Loucy (cell line): ENCODE data around the gene SYT7.

Source experiments
- H2AFZ ChIP-seq: fragments of 200-600 bp; sonication (generic); 2 replicates; pipeline ENCODE4 v1.6.0; 2016; ENCODE audit warnings: antibody characterized with exemption, mild to moderate bottlenecking, low read length, moderate library complexity
- H3F3A ChIP-seq: fragments of 200-600 bp; 2 replicates; pipeline ENCODE4 v1.6.0; 2016; ENCODE audit warnings: antibody characterized with exemption, low read depth, mild to moderate bottlenecking
- H3K27me3 ChIP-seq: fragments of 200-600 bp; sonication (generic); 2 replicates; pipeline ENCODE4 v1.6.1; 2014; ENCODE audit warnings: low read length, mild to moderate bottlenecking; ENCODE audit not compliant: insufficient read depth, poor library complexity, severe bottlenecking
- H3K36me3 ChIP-seq: fragments of 200-600 bp; sonication (generic); 2 replicates; pipeline ENCODE4 v1.6.1; 2016; ENCODE audit warnings: low read length; ENCODE audit not compliant: insufficient read depth
- H3K4me1 ChIP-seq: fragments of 200-600 bp; sonication (generic); 2 replicates; pipeline ENCODE4 v1.5.1; 2014; ENCODE audit warnings: low read length, mild to moderate bottlenecking; ENCODE audit not compliant: insufficient read depth, poor library complexity, severe bottlenecking
- H3K4me2 ChIP-seq: fragments of 200-600 bp; sonication (generic); 2 replicates; pipeline ENCODE4 v1.6.0; 2014; ENCODE audit warnings: antibody characterized with exemption, low read length, low read depth, mild to moderate bottlenecking; ENCODE audit not compliant: poor library complexity, severe bottlenecking
- H3K4me3 ChIP-seq: fragments of 200-600 bp; sonication (generic); 2 replicates; pipeline ENCODE4 v1.5.1; 2014; ENCODE audit warnings: low read length, mild to moderate bottlenecking, mixed read lengths; ENCODE audit not compliant: poor library complexity, severe bottlenecking
- H3K79me2 ChIP-seq: fragments of 200-600 bp; sonication (generic); 2 replicates; pipeline ENCODE4 v1.6.1; 2014; ENCODE audit warnings: low read length; ENCODE audit not compliant: insufficient read depth
- H3K9ac ChIP-seq: fragments of 200-600 bp; sonication (generic); 2 replicates; pipeline ENCODE4 v1.6.0; 2014; ENCODE audit warnings: mild to moderate bottlenecking, low read depth, low read length, moderate library complexity; ENCODE audit not compliant: poor library complexity, severe bottlenecking
- H3K9me2 ChIP-seq: fragments of 200-600 bp; sonication (generic); replicated peaks from 2 replicates; pipeline ENCODE4 v1.6.1; 2016; ENCODE audit warnings: low read depth, low read length, mixed read lengths
- H3K9me3 ChIP-seq: fragments of 200-600 bp; sonication (generic); 2 replicates; pipeline ENCODE4 v1.6.1; 2014; ENCODE audit warnings: mild to moderate bottlenecking, antibody characterized with exemption, low read length, low read depth; ENCODE audit not compliant: insufficient read depth
- H4K20me1 ChIP-seq: fragments of 200-600 bp; sonication (generic); 2 replicates; pipeline ENCODE4 v1.6.0; 2014; ENCODE audit warnings: antibody characterized with exemption, low read length, mild to moderate bottlenecking; ENCODE audit not compliant: insufficient read depth, poor library complexity, severe bottlenecking
- EZH2phosphoT487 ChIP-seq: fragments of 200-600 bp; IDR thresholded peaks from 2 replicates; pipeline ENCODE4 v1.6.1; 2018; ENCODE audit warnings: antibody characterized with exemption, mild to moderate bottlenecking, moderate library complexity, borderline replicate concordance
- TF ChIP-seq, protein P1 (sequence below): fragments of 200-600 bp; sonication (generic); conservative IDR thresholded peaks from 2 replicates; pipeline ENCODE4 v1.5.1; 2014; ENCODE audit warnings: mild to moderate bottlenecking, antibody characterized with exemption, low read length

Gene SYT7

DNA sequence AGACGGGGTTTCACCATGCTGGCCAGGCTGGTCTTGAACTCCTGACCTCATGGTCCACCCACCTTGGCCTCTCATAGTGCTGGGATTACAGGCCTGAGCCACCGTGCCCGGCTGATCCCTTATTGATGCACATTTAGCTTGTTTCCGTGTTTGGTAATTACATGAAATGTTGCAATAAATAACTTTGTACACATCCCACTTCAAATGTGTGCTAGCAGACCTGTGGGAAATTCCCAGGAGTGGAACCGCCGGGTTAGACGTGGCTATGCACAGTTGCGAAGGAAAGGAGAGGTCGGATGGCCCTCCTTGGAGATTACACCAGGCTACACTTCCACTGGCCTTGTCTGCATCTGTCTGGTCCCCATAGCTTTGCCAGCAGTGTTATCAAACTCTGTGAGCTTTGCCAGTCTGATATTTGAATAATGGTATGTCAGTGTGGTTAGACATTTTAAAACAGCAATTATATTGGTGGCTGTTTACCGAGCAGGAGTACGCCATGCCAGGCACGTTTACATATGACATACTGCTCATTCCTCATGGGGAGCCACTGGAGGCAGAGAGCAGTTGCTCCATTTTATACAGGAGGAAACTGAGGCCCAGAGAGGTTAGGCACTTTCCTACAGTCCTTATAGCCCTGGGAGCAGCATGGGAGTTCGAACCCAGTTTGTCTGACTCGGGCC is 27.2 kb upstream of the SYT7 start:
- no peak overlapping the region for H3K9ac ChIP-seq
- H3F3A ChIP-seq, result no peaks in the 10 kb centered on the region
- H2AFZ ChIP-seq, result no peak overlapping the region
- H3K79me2 ChIP-seq, result no peaks in the 10 kb centered on the region
- no peaks in the 10 kb centered on the region for H3K4me1 ChIP-seq
- no peaks in the 10 kb centered on the region for H3K9me3 ChIP-seq
- H3K4me3 ChIP-seq, result no peak overlapping the region
- no peak overlapping the region for H3K4me2 ChIP-seq
- no peaks in the 10 kb centered on the region for H3K9me2 ChIP-seq
- H3K36me3 ChIP-seq, result no peaks in the 10 kb centered on the region
- TF ChIP-seq EZH2phosphoT487, result no peak
- TF ChIP-seq, protein P1, sequence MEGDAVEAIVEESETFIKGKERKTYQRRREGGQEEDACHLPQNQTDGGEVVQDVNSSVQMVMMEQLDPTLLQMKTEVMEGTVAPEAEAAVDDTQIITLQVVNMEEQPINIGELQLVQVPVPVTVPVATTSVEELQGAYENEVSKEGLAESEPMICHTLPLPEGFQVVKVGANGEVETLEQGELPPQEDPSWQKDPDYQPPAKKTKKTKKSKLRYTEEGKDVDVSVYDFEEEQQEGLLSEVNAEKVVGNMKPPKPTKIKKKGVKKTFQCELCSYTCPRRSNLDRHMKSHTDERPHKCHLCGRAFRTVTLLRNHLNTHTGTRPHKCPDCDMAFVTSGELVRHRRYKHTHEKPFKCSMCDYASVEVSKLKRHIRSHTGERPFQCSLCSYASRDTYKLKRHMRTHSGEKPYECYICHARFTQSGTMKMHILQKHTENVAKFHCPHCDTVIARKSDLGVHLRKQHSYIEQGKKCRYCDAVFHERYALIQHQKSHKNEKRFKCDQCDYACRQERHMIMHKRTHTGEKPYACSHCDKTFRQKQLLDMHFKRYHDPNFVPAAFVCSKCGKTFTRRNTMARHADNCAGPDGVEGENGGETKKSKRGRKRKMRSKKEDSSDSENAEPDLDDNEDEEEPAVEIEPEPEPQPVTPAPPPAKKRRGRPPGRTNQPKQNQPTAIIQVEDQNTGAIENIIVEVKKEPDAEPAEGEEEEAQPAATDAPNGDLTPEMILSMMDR, result no peak
- H4K20me1 ChIP-seq, result no peaks in the 10 kb centered on the region
- H3K27me3 ChIP-seq, result no peaks in the 10 kb centered on the region

DNA sequence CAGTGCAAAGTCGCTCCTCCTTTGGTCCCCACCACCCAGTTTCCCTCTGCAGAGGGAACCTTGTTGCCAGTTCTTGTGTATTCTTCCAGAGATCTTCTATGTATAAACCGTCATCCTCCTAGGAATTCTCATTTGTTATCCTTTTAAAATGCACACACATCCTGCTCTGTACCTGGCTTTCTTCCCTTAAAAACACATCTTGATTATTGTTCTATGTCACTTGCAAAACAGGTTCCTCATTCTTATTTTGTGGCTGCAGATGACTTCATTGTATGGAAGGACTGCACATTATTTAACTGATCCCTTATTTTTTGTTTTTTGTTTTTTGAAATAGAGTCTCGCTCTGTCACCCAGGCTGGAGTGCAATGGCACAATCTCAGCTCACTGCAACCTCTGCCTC is 26.6 kb upstream of the SYT7 start:
- Histone ChIP-seq H3K9ac (no peak overlapping the region), H4K20me1 (no peaks in the 10 kb centered on the region), H3K9me2 (no peaks in the 10 kb centered on the region), H3K4me1 (no peaks in the 10 kb centered on the region), H3K27me3 (no peaks in the 10 kb centered on the region), H3K4me2 (no peak overlapping the region), H3K36me3 (no peaks in the 10 kb centered on the region), H3K9me3 (no peaks in the 10 kb centered on the region), H3K79me2 (no peaks in the 10 kb centered on the region), H3F3A (no peaks in the 10 kb centered on the region), H2AFZ (no peak overlapping the region), H3K4me3 (no peak overlapping the region)
- TF ChIP-seq, protein P1, result no peak
- TF ChIP-seq EZH2phosphoT487, result no peak

GRCh38 chr11:61603667-61604066 is 22.8 kb upstream of the SYT7 start:
- Histone ChIP-seq H3K9ac (no peak overlapping the region), H3F3A (no peaks in the 10 kb centered on the region), H3K9me2 (no peaks in the 10 kb centered on the region), H3K4me2 (no peak overlapping the region), H3K4me1 (no peaks in the 10 kb centered on the region), H3K79me2 (no peaks in the 10 kb centered on the region), H3K36me3 (no peaks in the 10 kb centered on the region), H3K9me3 (no peaks in the 10 kb centered on the region), H3K27me3 (no peaks in the 10 kb centered on the region), H4K20me1 (no peaks in the 10 kb centered on the region), H3K4me3 (no peak overlapping the region), H2AFZ (no peak overlapping the region)
- TF ChIP-seq EZH2phosphoT487, result no peak
- TF ChIP-seq, protein P1, result no peak
